GM12878 (cell line): ENCODE results near the gene LMAN2. TPM values are rescaled to one million over a fixed set of nuclear protein-coding genes. Genes with fewer than 3 reads are reported as not detected.

Experiments
- ATAC-seq: fragments of 200-7000 bp; cut with Tn5 transposase; 3 replicates; pipeline ENCODE4 v1.9.1; 2020; ENCODE audit warnings: mild to moderate bottlenecking, moderate library complexity
- BruUV-seq: library from RNA; stranded (reverse); fragments of 400-500 nt; replicated peaks from 2 replicates; lab custom pipeline; 2021; lab: Mats Ljungman, UMichigan
- CTCF ChIA-PET: fragments of 300-600 bp; sonication (Branson Sonifier 250); formaldehyde crosslinking; extraction: SDS; loops from one replicate; lab custom pipeline; 2021; ENCODE audit warnings: inconsistent platforms; lab: Yijun Ruan, JAX
- POLR2A ChIA-PET: fragments of 350-600 bp; formaldehyde crosslinking; extraction: SDS; loops from one replicate; lab custom pipeline; 2021; ENCODE audit warnings: inconsistent platforms; lab: Charles Lee
- RAD21 ChIA-PET: fragments of 300-600 bp; sonication (Branson Sonifier 250); formaldehyde crosslinking; loops from one replicate; lab custom pipeline; 2023; ENCODE audit warnings: antibody characterized with exemption; ENCODE audit not compliant: unreplicated experiment; lab: Charles Lee
- SMC1A ChIA-PET: fragments of 300-600 bp; sonication (Branson Sonifier 250); formaldehyde crosslinking; loops from one replicate; lab custom pipeline; 2023; ENCODE audit not compliant: unreplicated experiment, uncharacterized antibody; lab: Charles Lee
- DNase-seq: peaks from one replicate; pipeline ENCODE4 v3.0.0-alpha.2; 2011; ENCODE audit warnings: low read depth, low spot score
- FAIRE-seq: peaks from 3 replicates; lab custom pipeline; 2011; peaks lifted over from hg19 to GRCh38; lab: Jason Lieb, UNC
- H2AFZ ChIP-seq: 2 replicates; pipeline ENCODE4 v1.6.0; 2011; ENCODE audit warnings: low read depth, low read length, control low read depth; ENCODE audit not compliant: control insufficient read depth
- H3K27ac ChIP-seq: 2 replicates; pipeline ENCODE4 v1.5.1; 2011; ENCODE audit warnings: control low read depth; ENCODE audit not compliant: control insufficient read depth, insufficient read depth
- H3K27me3 ChIP-seq, 2 experiments: replicated peaks in 1 of 2; 2 replicates each; pipeline versions ENCODE4 v1.6.0 to v1.6.1; 2011; ENCODE audit warnings: low read length in 1 of 2; ENCODE audit not compliant: control insufficient read depth in 2 of 2, insufficient read depth in 2 of 2
- H3K36me3 ChIP-seq, 2 experiments: 2 replicates each; pipeline ENCODE4 v1.5.1; 2011; ENCODE audit warnings: low read length in 1 of 2; ENCODE audit not compliant: control insufficient read depth in 2 of 2, insufficient read depth in 2 of 2
- H3K4me1 ChIP-seq: 2 replicates; pipeline ENCODE4 v1.6.1; 2011; ENCODE audit warnings: mild to moderate bottlenecking, low read length, moderate library complexity, mixed read lengths; ENCODE audit not compliant: control insufficient read depth, insufficient read depth
- H3K4me2 ChIP-seq: 2 replicates; pipeline ENCODE4 v1.6.0; 2011; ENCODE audit warnings: control low read depth; ENCODE audit not compliant: control insufficient read depth, insufficient read depth
- H3K4me3 ChIP-seq: fragments of 200-600 bp; sonication (generic); 2 replicates; pipeline ENCODE4 v1.5.1; 2016
- H3K79me2 ChIP-seq: 2 replicates; pipeline ENCODE4 v1.6.0; 2011; ENCODE audit warnings: low read length; ENCODE audit not compliant: control insufficient read depth, insufficient read depth
- H3K9ac ChIP-seq: 2 replicates; pipeline ENCODE4 v1.8.0; 2011; ENCODE audit warnings: low read length, control low read depth, mixed read lengths; ENCODE audit not compliant: control insufficient read depth, insufficient read depth
- H3K9me3 ChIP-seq: replicated peaks from 3 replicates; pipeline ENCODE4 v1.5.1; 2011; ENCODE audit warnings: mild to moderate bottlenecking, low read length; ENCODE audit not compliant: control insufficient read depth, insufficient read depth
- H4K20me1 ChIP-seq: 2 replicates; pipeline ENCODE4 v1.6.0; 2011; ENCODE audit not compliant: control insufficient read depth, insufficient read depth
- ASH2L ChIP-seq: fragments of 300-600, 200-600 bp; sonication (generic); IDR thresholded peaks from 2 replicates; pipeline ENCODE4 v1.6.1; 2017; ENCODE audit warnings: low read depth, mild to moderate bottlenecking, borderline replicate concordance
- ATF7 ChIP-seq: fragments of 450-650 bp; IDR thresholded peaks from 2 replicates; pipeline ENCODE4 v1.6.1; 2016; ENCODE audit warnings: low read depth, mild to moderate bottlenecking
- CBX3 ChIP-seq: fragments of 200-600 bp; sonication (generic); IDR thresholded peaks from 2 replicates; pipeline ENCODE4 v1.6.1; 2016; ENCODE audit warnings: low read depth, borderline replicate concordance
- IKZF1 ChIP-seq: fragments of 450-650 bp; conservative IDR thresholded peaks from 2 replicates; pipeline ENCODE4 v1.6.1; 2017; ENCODE audit warnings: antibody characterized with exemption, mild to moderate bottlenecking
- IKZF2 ChIP-seq, 2 experiments: fragments of 450-650 bp; IDR thresholded peaks; 2 replicates each; pipeline ENCODE4 v1.6.1; 2017; ENCODE audit warnings: mild to moderate bottlenecking in 2 of 2, moderate library complexity in 2 of 2
- IRF4 ChIP-seq: IDR thresholded peaks from 2 replicates; pipeline ENCODE4 v1.6.1; 2011; ENCODE audit warnings: low read depth, low read length
- JUND ChIP-seq: IDR thresholded peaks from 2 replicates; pipeline ENCODE4 v1.6.1; 2012; ENCODE audit warnings: low read depth, mild to moderate bottlenecking, low read length, improper control_type of control experiment, moderate library complexity
- NFYB ChIP-seq: IDR thresholded peaks from 2 replicates; pipeline ENCODE4 v1.6.1; 2011; ENCODE audit warnings: low read depth, mild to moderate bottlenecking, low read length, improper control_type of control experiment, moderate library complexity; ENCODE audit not compliant: insufficient read depth
- POLR2A ChIP-seq: IDR thresholded peaks from 2 replicates; pipeline ENCODE4 v1.6.1; 2011; ENCODE audit warnings: low read depth, mild to moderate bottlenecking, low read length
- RAD21 ChIP-seq: IDR thresholded peaks from 2 replicates; pipeline ENCODE4 v1.6.1; 2011; ENCODE audit warnings: mild to moderate bottlenecking, low read depth, low read length, moderate library complexity; ENCODE audit not compliant: insufficient read depth
- RELA ChIP-seq: fragments of 450-650 bp; IDR thresholded peaks from 2 replicates; pipeline ENCODE4 v1.8.0; 2014; ENCODE audit warnings: borderline replicate concordance; ENCODE audit not compliant: partially characterized antibody
- SUZ12 ChIP-seq: fragments of 200-600 bp; sonication (generic); IDR thresholded peaks from one replicate; pipeline ENCODE4 v1.6.1; 2018; ENCODE audit warnings: antibody characterized with exemption, mild to moderate bottlenecking; ENCODE audit not compliant: unreplicated experiment
- TARDBP ChIP-seq: IDR thresholded peaks from 2 replicates; pipeline ENCODE4 v1.6.1; 2016; ENCODE audit warnings: borderline replicate concordance
- TCF7 ChIP-seq: IDR thresholded peaks from 2 replicates; pipeline ENCODE4 v1.6.1; 2014; ENCODE audit warnings: antibody characterized with exemption, borderline replicate concordance
- USF2 ChIP-seq: IDR thresholded peaks from 2 replicates; pipeline ENCODE4 v1.6.1; 2011; ENCODE audit warnings: low read depth, low read length, improper control_type of control experiment, borderline replicate concordance
- WGBS: methylation state at CpG from one replicate; pipeline ENCODE4 v1.1.6; 2016; ENCODE audit warnings: low lambda C conversion rate; ENCODE audit not compliant: insufficient replicate concordance, insufficient coverage; ENCODE audit errors: missing lambda C conversion rate; 5-methylcytosine and 5-hydroxymethylcytosine counted together
- in situ Hi-C: fragments of 300-500 bp; cut with MboI; formaldehyde crosslinking; loops from 9 replicates; pipeline ENCODE4 v1.14.3; 2018; ENCODE audit warnings: mixed read lengths
- intact Hi-C: fragments of 100-400 bp; cut with micrococcal nuclease; formaldehyde crosslinking; loops from one replicate; pipeline ENCODE4 v1.14.2; 2022; ENCODE audit not compliant: unreplicated experiment
- polyA plus RNA-seq, 11 experiments: library from polyadenylated mRNA; depleted of rRNA in 4 of 11; unstranded in 6 of 11; stranded (reverse) in 5 of 11; fragments of >200 nt; fragmentation: Nextera tagmentation in 4 of 11; fragmentation: Illumina TruSeq in 1 of 11; extraction: Ambion mirVana in 4 of 11; extraction: Trizol in 1 of 11; gene quantifications; 1 replicate in 1 of 11; 2 replicates in 10 of 11; pipeline versions ENCODE4 v1.2.1 to v1.2.3, GENCODE V29; 2011 to 2016; ENCODE audit warnings: inconsistent platforms in 2 of 11, missing spikeins in 2 of 11, low read depth in 1 of 11
- total RNA-seq, 4 experiments: library from RNA; depleted of rRNA in 3 of 4; stranded (reverse); fragments of >200 nt in 3 of 4; fragmentation: Illumina TruSeq in 1 of 4; extraction: Trizol in 1 of 4; gene quantifications; 2 replicates each; pipeline versions ENCODE4 v1.2.1 to v1.2.3, GENCODE V29; 2013 to 2021

LMAN2 gene
- total and polyA plus RNA-seq, 10 of the 15 experiments (the other 5 are each of a cell fraction or from before 2014, with no cell fraction given): 2.4 to 264 (median 147) TPM

- Histone ChIP-seq H3K27ac (no peak overlapping the region), H3K9me3 (no peaks in the 10 kb centered on the region), H2AFZ (no peak overlapping the region), H3K4me3 (no peak overlapping the region), H3K4me1 (no peaks in the 10 kb centered on the region), H3K27me3 (no peaks in the 10 kb centered on the region), H4K20me1 (no peaks in the 10 kb centered on the region; the same call in 1 of the 2 replicates), H3K36me3 (peaks cover 17% of the 10 kb centered on the region in 2 experiments), H3K9ac (no peak overlapping the region), H3K79me2 (no peaks in the 10 kb centered on the region)
- no peak for FAIRE-seq
- in situ Hi-C loops (no loop called here), intact Hi-C loops (no loop called here)
- ChIA-PET POLR2A (interaction anchor here (0.9 kb wide), 1 partner anchor 18 kb away, joined by 3 read pairs; no protein-coding TSS in a partner anchor), CTCF (interaction anchor here (1.2 to 1.5 kb wide), 2 partner anchors 12 to 42 kb away, joined by 4 read pairs; no protein-coding TSS in a partner anchor), RAD21 (interaction anchor here (1.0 kb wide), 1 partner anchor 62 kb away, joined by 4 read pairs; no protein-coding TSS in a partner anchor), SMC1A (interaction anchor here (0.6 to 1.5 kb wide), 4 partner anchors 9 to 85 kb away, joined by 3 read pairs; no protein-coding TSS in a partner anchor)
- no peak for DNase-seq
- BruUV-seq: no TSS peak
- no peak for TF ChIP-seq ATF7
- TF ChIP-seq CBX3: no peak
- TF ChIP-seq RAD21: no peak
- TF ChIP-seq RELA: no peak
- no peak for TF ChIP-seq NFYB
- no peak for TF ChIP-seq IRF4
- no peak for TF ChIP-seq ASH2L
- TF ChIP-seq TARDBP: no peak
- no peak for TF ChIP-seq IKZF2 (IDR thresholded peaks at IDR 0.05)
- TF ChIP-seq SUZ12: no peak
- no peak for TF ChIP-seq JUND
- TF ChIP-seq USF2: no peak
- TF ChIP-seq IKZF1: no peak
- no peak for TF ChIP-seq TCF7
- TF ChIP-seq POLR2A: no peak
- TF ChIP-seq, all 136 proteins: peak for 0
- 87% methylated on average over 28 of the region's 28 CpGs for WGBS
- no peak overlapping the region for H3K4me2 ChIP-seq
- no peak for ATAC-seq
These were observed 23.6 kb downstream of the LMAN2 start for GRCh38 chr5:177327539-177328522.
